Mucosa of rectum (tissue), 2 donors: ENCODE data around the gene SP4.

ENCODE experiments used
- H3K27ac ChIP-seq, 2 donors: one replicate each; pipeline ENCODE4 v1.7.0; 2013; ENCODE audit warnings: inconsistent platforms in 2 of 2, low read depth in 2 of 2, low read length in 2 of 2
- H3K27me3 ChIP-seq, 2 donors: one replicate each; pipeline ENCODE4 v1.7.0; 2013; ENCODE audit warnings: low read length in 2 of 2; ENCODE audit not compliant: control insufficient read depth in 2 of 2, insufficient read depth in 2 of 2
- H3K36me3 ChIP-seq, 2 donors: one replicate each; pipeline ENCODE4 v1.7.0; 2013; ENCODE audit warnings: low read length in 2 of 2; ENCODE audit not compliant: control insufficient read depth in 2 of 2, insufficient read depth in 2 of 2
- H3K4me1 ChIP-seq, 2 donors: one replicate each; pipeline ENCODE4 v1.7.0; 2013; ENCODE audit warnings: low read length in 2 of 2, mild to moderate bottlenecking in 1 of 2; ENCODE audit not compliant: control insufficient read depth in 2 of 2, insufficient read depth in 2 of 2
- H3K4me3 ChIP-seq, 2 donors: one replicate each; pipeline ENCODE4 v1.7.0; 2013; ENCODE audit warnings: low read length in 2 of 2
- H3K9ac ChIP-seq, 2 donors: one replicate each; pipeline ENCODE4 v1.7.0; 2013; ENCODE audit warnings: low read length in 2 of 2, low read depth in 1 of 2, mild to moderate bottlenecking in 1 of 2
- H3K9me3 ChIP-seq, 2 donors: one replicate each; pipeline ENCODE4 v1.7.0; 2013; ENCODE audit warnings: low read length in 2 of 2; ENCODE audit not compliant: control insufficient read depth in 2 of 2
- donor health status: healthy.
- donor health status: Normal muscosa, but diverticular disease.

SP4 gene

DNA sequence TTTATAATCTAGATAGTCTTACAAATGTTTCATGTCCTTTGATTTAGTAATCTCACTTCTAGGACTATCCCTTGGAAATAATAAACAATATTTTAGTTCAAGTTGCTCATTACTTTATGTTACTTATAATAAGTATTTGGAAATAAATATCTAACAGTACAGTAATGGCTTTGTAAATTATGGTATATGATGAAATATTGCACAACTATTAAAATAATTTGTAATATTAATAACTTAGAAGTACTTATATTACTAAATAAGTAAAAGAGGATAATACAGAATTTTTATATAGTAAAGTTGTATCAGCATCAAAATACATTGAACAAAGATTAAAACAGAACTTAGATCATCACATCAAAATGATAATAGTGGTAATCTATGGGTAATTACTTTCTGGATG lies 41.1 kb downstream of the SP4 start:
- no peak overlapping the region for H3K4me3 ChIP-seq
- no peak overlapping the region for H3K9ac ChIP-seq
- H3K4me1 ChIP-seq, result no peaks in the 10 kb centered on the region
- H3K27ac ChIP-seq, result no peak overlapping the region
- H3K9me3 ChIP-seq, result no peaks in the 10 kb centered on the region
- no peaks in the 10 kb centered on the region for H3K36me3 ChIP-seq
- H3K27me3 ChIP-seq, result no peaks in the 10 kb centered on the region

DNA sequence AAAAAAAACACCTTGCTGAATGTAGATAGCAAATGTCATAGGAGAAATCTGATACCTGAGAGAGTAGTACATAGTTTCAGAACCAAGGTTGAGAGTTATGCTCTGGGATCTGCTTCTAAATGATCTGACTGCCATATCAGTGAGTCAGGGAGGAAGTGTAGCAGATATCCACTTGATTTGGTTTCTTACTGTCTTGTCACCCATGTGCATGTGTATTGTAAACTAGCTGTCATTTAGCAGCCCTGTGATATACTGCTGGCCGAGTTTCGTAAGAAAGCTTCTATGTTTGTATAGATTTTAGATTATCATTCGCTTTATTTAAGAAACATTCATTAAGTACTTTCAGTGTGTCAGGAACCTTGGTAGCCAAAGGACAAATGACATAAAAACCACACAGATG lies 42.0 kb downstream of the SP4 start:
- Histone ChIP-seq H3K36me3 (no peaks in the 10 kb centered on the region), H3K4me1 (no peaks in the 10 kb centered on the region), H3K9ac (no peak overlapping the region)

DNA sequence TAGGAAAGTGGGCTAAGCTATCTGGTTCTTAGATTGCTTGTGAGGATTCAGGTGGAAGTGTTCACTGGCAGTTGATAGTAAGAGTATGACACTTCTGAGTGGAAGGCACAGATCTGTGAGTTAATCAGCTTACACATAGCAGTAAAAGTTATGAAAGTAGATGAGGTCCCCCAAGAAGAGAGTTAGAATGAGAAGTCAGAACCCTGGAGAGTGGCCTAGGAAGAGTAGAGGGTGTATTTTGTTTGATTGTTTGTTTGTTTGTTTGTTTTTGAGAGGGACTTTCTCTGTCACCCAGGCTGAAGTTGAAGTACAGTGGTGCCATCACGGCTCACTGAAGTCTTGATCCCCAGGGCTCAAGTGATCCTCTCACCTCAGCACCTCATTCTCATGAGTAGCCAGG lies 44.1 kb downstream of the SP4 start:
- no peaks in the 10 kb centered on the region for H3K27me3 ChIP-seq
- no peak overlapping the region for H3K27ac ChIP-seq
- H3K4me3 ChIP-seq, result no peak overlapping the region
- no peaks in the 10 kb centered on the region for H3K9me3 ChIP-seq
- no peak overlapping the region for H3K9ac ChIP-seq
- no peaks in the 10 kb centered on the region for H3K36me3 ChIP-seq
- H3K4me1 ChIP-seq, result no peaks in the 10 kb centered on the region

More for the DNA sequence above, 42.0 kb downstream of the SP4 start:
- Histone ChIP-seq H3K4me3 (no peak overlapping the region), H3K9me3 (no peaks in the 10 kb centered on the region), H3K27me3 (no peaks in the 10 kb centered on the region), H3K27ac (no peak overlapping the region)

DNA sequence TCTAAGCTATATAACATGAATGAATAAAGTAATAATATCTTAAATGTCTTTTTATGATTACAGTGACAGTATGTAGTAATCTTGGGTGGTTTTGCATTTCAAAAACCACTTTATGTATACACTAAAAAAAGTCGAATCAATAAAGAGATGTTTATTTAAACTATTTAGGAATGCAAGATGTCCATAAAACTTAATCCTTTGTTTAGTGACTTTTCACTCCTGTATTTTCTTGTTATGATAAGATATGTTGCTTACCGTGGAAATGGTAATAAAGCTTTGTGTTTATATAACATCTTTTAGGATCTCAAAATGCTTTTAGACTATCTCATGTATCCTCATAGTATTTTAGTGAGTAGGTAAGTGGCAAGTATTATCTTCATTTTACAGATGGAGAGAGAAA lies 48.5 kb downstream of the SP4 start:
- H3K9ac ChIP-seq, result no peak overlapping the region
- H3K9me3 ChIP-seq, result no peaks in the 10 kb centered on the region
- no peak overlapping the region for H3K4me3 ChIP-seq
- H3K27me3 ChIP-seq, result no peaks in the 10 kb centered on the region
- peaks cover 0 to 2% of the 10 kb centered on the region in 2 donors for H3K36me3 ChIP-seq
- no peaks in the 10 kb centered on the region for H3K4me1 ChIP-seq
- H3K27ac ChIP-seq, result no peak overlapping the region

DNA sequence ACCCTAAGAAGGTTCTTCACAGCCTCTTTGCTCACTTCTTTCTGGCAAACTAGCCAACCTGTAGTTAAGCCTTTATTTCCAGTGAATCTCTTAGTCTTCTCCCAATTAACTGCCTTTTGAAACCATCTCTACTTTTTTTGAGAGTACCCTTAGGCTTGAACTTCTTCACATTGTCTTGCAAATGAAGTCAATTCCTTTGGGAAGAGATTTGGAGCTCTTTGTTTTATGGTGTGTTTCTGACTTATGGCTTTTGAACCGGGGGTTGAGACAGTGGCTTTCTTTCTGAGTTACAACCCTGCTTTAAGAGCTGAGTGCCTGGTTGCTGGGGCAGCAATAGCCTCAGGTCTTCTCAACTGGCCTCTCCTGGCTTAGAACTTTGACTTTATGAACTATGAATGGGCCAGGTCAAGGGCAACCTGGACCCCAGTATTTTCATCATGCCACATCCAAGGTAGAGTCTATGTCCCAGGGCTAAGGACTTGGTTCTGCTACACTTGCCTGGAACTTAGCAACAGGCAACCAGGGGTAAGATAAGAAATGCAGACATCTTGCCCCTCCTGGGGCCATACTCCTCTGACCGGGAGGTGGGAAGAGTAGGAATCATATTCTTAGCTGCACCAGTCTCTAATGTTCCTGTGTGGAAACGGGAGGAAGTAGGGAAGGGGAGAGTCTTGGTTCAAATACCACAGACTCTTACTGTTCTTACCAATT lies 53.0 kb downstream of the SP4 start:
- Histone ChIP-seq H3K27me3 (no peaks in the 10 kb centered on the region), H3K9ac (no peak overlapping the region), H3K4me3 (no peak overlapping the region), H3K36me3 (peaks cover 2 to 4% of the 10 kb centered on the region in 2 donors), H3K9me3 (no peaks in the 10 kb centered on the region), H3K27ac (no peak overlapping the region), H3K4me1 (no peaks in the 10 kb centered on the region)

DNA sequence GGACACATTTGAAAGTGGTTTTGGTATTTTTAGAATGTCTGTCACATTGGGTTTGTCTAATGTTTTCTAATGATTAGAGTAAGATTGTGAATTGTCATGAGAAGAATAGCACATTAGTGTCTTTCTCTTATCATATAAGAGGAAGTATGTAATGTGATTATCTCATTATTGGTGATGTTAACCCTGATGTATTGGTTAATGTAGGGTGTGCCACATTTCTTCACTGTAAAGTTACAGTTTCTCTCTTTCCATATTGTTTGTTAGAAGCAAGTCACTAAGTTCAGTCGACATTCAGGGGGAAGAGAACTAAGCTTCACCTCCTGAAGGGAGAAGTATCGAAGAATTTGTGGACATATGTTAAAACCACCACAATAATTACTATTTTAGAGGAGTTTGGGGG lies 58.6 kb downstream of the SP4 start:
- no peak overlapping the region for H3K9ac ChIP-seq
- peaks cover 0 to 4% of the 10 kb centered on the region in 2 donors for H3K36me3 ChIP-seq
- no peaks in the 10 kb centered on the region for H3K9me3 ChIP-seq
- no peaks in the 10 kb centered on the region for H3K4me1 ChIP-seq
- H3K27ac ChIP-seq, result no peak overlapping the region
- H3K4me3 ChIP-seq, result no peak overlapping the region
- no peaks in the 10 kb centered on the region for H3K27me3 ChIP-seq

DNA sequence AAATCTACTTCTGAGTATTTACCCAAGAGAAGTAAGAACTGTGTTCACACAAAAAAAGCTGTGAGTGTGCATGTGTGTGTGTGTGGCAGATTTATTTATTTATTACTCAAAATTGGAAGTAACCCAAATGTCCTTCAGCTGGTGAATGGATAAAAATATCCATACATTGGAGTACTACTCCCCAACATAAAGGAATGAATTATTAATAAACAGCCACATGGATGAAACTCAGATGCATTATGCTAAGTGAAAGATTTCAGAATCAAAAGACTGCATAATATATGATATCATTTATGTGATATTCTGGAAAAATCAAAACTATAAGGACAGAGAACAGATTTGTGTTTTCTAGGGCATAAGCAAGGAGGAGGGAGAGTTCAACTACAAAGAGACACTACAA lies 67.8 kb downstream of the SP4 start:
- Histone ChIP-seq H3K9ac (no peak overlapping the region), H3K36me3 (no peaks in the 10 kb centered on the region), H3K27ac (no peak overlapping the region), H3K4me3 (no peak overlapping the region), H3K4me1 (no peaks in the 10 kb centered on the region), H3K9me3 (peaks cover 0 to 4% of the 10 kb centered on the region in 2 donors), H3K27me3 (no peaks in the 10 kb centered on the region)

DNA sequence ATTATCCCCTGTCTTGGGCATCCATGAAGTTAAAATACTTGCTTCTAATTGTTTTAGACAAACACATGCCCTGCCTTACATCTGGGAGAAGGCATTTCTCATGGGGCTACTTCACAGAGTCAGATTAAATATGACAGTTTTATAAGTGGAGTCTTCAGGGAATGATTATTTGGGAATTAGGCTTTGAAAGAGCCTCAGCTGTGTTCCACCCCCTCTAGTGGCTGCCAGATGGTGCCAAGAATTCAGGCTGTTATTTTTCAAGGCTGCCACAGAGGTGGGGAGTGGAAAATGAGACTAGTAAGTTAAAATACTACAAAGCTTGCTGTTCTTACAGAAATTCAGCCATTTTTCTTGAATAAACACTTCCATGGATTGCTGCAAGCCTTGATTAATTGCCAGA lies 69.2 kb downstream of the SP4 start:
- Histone ChIP-seq H3K27ac (no peak overlapping the region), H3K9me3 (peaks cover 0 to 4% of the 10 kb centered on the region in 2 donors), H3K4me3 (no peak overlapping the region), H3K4me1 (no peaks in the 10 kb centered on the region), H3K9ac (no peak overlapping the region), H3K27me3 (no peaks in the 10 kb centered on the region), H3K36me3 (no peaks in the 10 kb centered on the region)

DNA sequence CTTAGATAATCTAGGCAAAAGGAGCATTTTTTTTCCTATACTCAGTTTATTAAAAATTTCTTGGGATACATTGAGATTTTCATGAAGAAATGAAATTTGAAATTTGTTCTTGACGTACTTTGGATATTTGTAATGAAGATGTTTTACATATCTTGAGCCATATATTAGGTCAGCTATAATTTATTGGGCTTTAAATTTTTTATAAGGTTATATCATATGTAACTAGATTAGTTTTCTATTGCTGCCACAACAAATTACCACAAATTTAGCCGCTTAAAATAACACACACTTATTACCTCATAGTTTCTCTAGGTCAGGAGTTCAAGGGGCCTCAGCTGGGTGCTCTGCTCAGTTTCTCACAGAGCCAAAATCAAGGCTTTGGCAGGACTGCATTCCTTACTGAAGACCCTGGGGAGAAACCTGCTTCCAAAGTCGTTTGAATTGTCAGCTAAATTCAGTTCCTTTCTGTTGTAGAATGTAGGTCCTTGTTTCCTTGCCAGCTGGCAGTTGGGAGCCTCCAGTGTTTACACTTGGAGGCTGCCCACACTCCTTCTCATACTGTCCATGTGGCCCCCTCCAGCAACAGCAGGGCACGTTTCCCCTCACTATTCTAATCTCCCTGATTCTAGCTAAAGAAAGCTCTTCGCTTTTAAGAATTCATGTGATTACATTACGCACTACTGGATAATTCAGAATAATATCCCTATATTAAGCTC lies 72.4 kb downstream of the SP4 start:
- Histone ChIP-seq H3K4me1 (no peaks in the 10 kb centered on the region), H3K27me3 (no peaks in the 10 kb centered on the region), H3K9ac (no peak overlapping the region), H3K4me3 (no peak overlapping the region), H3K9me3 (peaks cover 0 to 4% of the 10 kb centered on the region in 2 donors), H3K27ac (no peak overlapping the region), H3K36me3 (no peaks in the 10 kb centered on the region)

DNA sequence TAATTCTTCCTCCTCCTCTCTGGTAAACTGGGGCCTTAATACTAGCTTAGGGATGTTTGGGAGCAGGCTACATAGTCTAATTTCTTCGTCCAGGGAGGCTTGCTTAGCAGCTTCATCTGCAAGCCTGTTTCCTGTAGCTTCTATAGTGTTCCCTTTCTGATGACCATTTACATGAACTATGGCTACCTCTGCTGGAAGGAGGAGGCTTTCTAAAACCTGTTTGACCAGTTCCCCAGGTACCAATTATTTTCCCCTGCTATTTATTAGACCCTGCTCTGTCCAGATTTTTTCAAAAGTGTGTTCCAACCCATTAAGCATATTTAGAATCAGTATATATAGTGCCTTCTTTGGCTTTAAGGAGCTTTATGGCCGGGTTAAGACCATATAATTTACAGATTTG lies 76.1 kb downstream of the SP4 start:
- Histone ChIP-seq H3K36me3 (no peaks in the 10 kb centered on the region), H3K4me3 (no peak overlapping the region), H3K27ac (no peak overlapping the region)

More for the DNA sequence above, 76.1 kb downstream of the SP4 start:
- no peaks in the 10 kb centered on the region for H3K4me1 ChIP-seq
- no peaks in the 10 kb centered on the region for H3K27me3 ChIP-seq
- H3K9me3 ChIP-seq, result no peaks in the 10 kb centered on the region
- no peak overlapping the region for H3K9ac ChIP-seq
